Measurements from ENCODE around the gene TRIM38. TPM values are rescaled to one million over a fixed set of nuclear protein-coding genes. Genes with fewer than 3 reads are reported as not detected.
A peak's percentile ranks its signal among the peaks of the same experiment; 100 is the strongest.
"Not testable (repeated sequence)": the region's sequence is repeated elsewhere in the genome, so short reads cannot be mapped to it uniquely, and the experiment has no call there.

TRIM38 gene
- total RNA-seq, 2 donors from 2014 or later: 9.7 to 13.4 TPM

DNA sequence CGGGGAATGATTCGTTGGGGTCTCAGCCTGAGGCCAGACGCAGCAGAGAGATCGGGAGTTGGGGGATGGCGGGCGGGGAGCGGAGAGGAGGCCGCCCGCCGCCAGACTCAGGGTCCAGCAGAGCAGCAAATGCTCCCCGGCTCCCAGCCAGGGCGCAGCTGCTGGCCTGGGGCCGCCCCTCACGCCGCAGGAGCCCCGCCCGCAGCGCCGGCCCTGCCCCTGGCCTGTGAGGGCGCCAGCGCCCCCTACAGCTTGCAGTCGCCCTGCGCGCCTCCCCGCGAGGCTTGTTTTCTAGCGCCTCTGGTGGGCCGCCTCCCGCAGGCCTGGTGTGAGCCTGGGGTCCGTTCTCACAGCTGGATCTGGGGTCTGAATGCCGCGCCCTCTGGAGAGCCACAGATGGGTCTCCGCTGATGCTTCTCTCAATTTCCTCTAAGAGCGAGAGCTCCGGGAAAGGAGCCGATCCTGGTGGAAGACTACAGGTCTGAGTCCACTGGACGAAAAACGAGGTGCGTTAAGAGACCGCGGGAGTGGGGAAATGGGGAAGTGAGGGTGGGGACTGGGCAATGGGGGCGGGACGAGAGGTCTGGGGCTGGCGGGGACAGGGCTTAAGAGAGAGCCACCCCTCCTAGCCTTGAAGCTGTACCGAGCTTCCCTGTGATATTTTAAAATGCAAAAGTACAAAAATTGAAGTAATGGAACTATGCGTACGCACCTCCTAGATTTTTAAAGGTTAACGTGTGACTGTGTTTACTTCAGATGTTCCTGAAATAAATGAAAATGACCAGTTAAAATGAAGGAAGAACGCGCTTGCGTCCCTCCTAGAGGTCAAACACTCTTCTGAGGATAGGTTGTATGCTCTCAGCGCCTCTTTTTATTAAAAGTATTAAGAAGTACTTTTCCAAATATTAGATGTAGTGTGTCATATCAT lies 30.1 kb downstream of the TRIM38 start:
- no peaks in the 10 kb centered on the region for H3K36me3 ChIP-seq
- peak overlapping the region; percentile 40 for H3K4me3 ChIP-seq
- H3K27ac ChIP-seq: peak overlapping the region; percentile 78
- TF ChIP-seq, protein P1, sequence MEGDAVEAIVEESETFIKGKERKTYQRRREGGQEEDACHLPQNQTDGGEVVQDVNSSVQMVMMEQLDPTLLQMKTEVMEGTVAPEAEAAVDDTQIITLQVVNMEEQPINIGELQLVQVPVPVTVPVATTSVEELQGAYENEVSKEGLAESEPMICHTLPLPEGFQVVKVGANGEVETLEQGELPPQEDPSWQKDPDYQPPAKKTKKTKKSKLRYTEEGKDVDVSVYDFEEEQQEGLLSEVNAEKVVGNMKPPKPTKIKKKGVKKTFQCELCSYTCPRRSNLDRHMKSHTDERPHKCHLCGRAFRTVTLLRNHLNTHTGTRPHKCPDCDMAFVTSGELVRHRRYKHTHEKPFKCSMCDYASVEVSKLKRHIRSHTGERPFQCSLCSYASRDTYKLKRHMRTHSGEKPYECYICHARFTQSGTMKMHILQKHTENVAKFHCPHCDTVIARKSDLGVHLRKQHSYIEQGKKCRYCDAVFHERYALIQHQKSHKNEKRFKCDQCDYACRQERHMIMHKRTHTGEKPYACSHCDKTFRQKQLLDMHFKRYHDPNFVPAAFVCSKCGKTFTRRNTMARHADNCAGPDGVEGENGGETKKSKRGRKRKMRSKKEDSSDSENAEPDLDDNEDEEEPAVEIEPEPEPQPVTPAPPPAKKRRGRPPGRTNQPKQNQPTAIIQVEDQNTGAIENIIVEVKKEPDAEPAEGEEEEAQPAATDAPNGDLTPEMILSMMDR (IDR thresholded peaks at IDR 0.05): peak; percentile 99
- no peaks in the 10 kb centered on the region for H3K4me1 ChIP-seq
- peak; percentile 97 for DNase-seq
- peak overlapping the region; percentile 74 to 88 for H3K9ac ChIP-seq (ENCODE audit: low read depth in 2 of 2, low read length in 2 of 2)
- intact Hi-C loops (cut with DNase I): no loop called here
- H3K27me3 ChIP-seq: no peaks in the 10 kb centered on the region
- H3K9me3 ChIP-seq: no peaks in the 10 kb centered on the region

DNA sequence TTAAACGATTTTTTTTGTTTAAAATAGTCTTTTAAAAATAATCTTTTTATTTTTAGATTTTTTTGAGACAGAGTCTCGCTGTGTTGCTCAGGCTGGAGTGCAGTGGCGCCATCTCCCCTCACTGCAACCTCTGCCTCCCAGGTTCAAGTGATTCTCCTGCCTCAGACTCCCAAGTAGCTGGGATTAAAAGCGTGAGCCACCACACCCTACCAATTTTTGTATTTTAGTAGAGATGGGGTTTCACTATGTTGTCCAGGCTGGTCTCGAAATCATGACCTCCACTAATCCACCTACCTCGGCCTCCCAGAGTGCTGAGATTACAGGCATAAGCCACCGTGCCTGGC lies 30.7 kb downstream of the TRIM38 start:
- DNase-seq; intact Hi-C loops (cut with DNase I); H3K4me1 ChIP-seq; H3K9me3 ChIP-seq; H3K27me3 ChIP-seq; H3K36me3 ChIP-seq: not testable (repeated sequence)
- Histone ChIP-seq H3K4me3 (peak overlapping the region; percentile 40), H3K27ac (peak overlapping the region; percentile 78), H3K9ac (ENCODE audit: low read depth in 2 of 2, low read length in 2 of 2) (peak overlapping the region in 1 of 2 donors; percentile 88)

DNA sequence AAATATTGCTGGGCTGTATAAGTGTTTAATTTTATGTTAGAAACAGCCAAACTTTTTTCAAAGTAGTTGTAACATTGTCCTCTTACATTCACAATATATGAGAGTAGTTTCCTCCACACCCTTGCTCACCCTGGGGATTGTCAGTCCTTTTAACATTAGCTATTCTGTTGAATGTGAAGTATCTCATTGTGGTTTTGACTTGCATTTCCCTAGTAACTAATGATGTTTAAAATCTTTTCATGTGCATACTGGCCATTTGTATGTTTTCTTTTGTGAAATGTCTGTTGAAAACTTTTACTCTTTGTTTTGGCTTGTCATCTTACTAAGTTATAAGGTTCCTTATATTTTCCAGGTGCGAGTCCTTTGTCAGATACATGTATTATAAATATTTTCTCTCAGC lies 32.9 kb downstream of the TRIM38 start:
- intact Hi-C loops (cut with DNase I): no loop called here

DNA sequence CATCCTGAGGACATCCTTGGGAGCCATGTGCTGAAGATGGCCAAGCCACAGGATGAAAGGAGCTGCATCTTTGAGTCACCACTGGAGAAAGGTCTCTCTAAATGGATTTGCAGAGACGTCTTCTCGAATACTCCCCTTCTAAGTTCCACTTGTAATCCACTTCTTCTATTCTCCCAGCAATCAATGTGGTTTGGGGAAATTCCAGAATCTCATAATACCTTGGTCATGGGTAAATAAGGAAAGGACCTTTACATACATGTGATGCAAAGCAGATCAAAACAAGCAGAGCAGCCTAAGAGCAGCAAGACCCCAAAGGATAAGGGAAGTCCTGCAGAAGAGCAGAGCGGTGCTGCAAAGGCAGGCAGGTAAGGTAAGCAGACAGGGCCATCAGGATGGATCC lies 35.3 kb downstream of the TRIM38 start:
- H3K27ac ChIP-seq: no peak overlapping the region
- H3K27me3 ChIP-seq: no peaks in the 10 kb centered on the region
- DNase-seq: no peak
- no peak overlapping the region for H3K9ac ChIP-seq (ENCODE audit: low read depth in 2 of 2, low read length in 2 of 2)
- no peak overlapping the region for H3K4me3 ChIP-seq
- intact Hi-C loops (cut with DNase I): no loop called here
- no peaks in the 10 kb centered on the region for H3K36me3 ChIP-seq
- TF ChIP-seq, protein P1 (IDR thresholded peaks at IDR 0.05): no peak
- H3K9me3 ChIP-seq: no peaks in the 10 kb centered on the region
- no peaks in the 10 kb centered on the region for H3K4me1 ChIP-seq

More for the DNA sequence above, 32.9 kb downstream of the TRIM38 start:
- Histone ChIP-seq H3K27me3 (no peaks in the 10 kb centered on the region), H3K9me3 (no peaks in the 10 kb centered on the region), H3K4me3 (no peak overlapping the region), H3K4me1 (no peaks in the 10 kb centered on the region), H3K27ac (no peak overlapping the region), H3K36me3 (no peaks in the 10 kb centered on the region), H3K9ac (ENCODE audit: low read depth in 2 of 2, low read length in 2 of 2) (no peak overlapping the region)
- no peak for DNase-seq
- TF ChIP-seq, protein P1 (IDR thresholded peaks at IDR 0.05): no peak

DNA sequence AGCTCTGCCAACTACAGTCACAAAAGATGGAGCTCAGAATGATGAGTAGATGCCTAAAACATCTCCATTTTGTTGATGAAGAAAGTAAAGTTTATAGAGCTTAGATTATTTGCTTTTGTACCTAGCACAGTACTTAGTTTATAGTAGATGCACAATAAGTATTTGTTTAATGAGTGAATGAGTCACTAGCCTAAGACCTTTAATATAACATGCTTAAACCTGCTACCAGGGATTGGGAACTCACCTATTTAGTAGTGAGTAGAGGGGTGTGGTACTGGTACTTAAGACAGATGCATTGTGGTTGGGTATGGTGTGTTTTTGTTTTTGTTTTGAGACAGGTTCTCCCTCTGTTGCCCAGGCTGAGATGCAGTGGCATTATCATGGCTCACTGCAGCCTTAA lies 35.8 kb downstream of the TRIM38 start:
- Histone ChIP-seq H3K36me3 (no peaks in the 10 kb centered on the region), H3K27ac (no peak overlapping the region), H3K4me3 (no peak overlapping the region), H3K27me3 (no peaks in the 10 kb centered on the region), H3K9me3 (no peaks in the 10 kb centered on the region), H3K4me1 (no peaks in the 10 kb centered on the region), H3K9ac (ENCODE audit: low read depth in 2 of 2, low read length in 2 of 2) (no peak overlapping the region)
- DNase-seq: no peak
- intact Hi-C loops (cut with DNase I): no loop called here
- TF ChIP-seq, protein P1 (IDR thresholded peaks at IDR 0.05): no peak

DNA sequence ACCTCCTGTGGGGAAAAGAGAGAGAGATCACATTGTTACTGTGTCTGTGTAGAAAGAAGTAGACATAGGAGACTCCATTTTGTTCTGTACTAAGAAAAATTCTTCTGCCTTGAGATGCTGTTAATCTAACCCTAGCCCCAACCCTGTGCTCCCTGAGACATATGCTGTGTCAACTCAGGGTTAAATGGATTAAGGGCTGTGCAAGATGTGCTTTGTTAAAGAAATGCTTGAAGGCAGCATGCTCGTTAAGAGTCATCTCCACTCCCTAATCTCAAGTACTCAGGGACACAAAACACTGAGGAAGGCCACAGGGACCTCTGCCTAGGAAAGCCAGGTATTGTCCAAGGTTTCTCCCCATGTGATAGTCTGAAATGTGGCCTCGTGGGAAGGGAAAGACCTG lies 36.6 kb downstream of the TRIM38 start:
- DNase-seq; H3K4me1 ChIP-seq; H3K9me3 ChIP-seq; intact Hi-C loops (cut with DNase I); H3K36me3 ChIP-seq; H3K27ac ChIP-seq; H3K27me3 ChIP-seq; H3K9ac ChIP-seq (ENCODE audit: low read depth in 2 of 2, low read length in 2 of 2); H3K4me3 ChIP-seq: not testable (repeated sequence)

All from colonic mucosa (tissue), 4 donors.